ENCODE results near the gene C17orf50.

GRCh38 chr17:35801583-35802224, 41.0 kb downstream of the C17orf50 start:
- TF ChIP-seq, protein P1, sequence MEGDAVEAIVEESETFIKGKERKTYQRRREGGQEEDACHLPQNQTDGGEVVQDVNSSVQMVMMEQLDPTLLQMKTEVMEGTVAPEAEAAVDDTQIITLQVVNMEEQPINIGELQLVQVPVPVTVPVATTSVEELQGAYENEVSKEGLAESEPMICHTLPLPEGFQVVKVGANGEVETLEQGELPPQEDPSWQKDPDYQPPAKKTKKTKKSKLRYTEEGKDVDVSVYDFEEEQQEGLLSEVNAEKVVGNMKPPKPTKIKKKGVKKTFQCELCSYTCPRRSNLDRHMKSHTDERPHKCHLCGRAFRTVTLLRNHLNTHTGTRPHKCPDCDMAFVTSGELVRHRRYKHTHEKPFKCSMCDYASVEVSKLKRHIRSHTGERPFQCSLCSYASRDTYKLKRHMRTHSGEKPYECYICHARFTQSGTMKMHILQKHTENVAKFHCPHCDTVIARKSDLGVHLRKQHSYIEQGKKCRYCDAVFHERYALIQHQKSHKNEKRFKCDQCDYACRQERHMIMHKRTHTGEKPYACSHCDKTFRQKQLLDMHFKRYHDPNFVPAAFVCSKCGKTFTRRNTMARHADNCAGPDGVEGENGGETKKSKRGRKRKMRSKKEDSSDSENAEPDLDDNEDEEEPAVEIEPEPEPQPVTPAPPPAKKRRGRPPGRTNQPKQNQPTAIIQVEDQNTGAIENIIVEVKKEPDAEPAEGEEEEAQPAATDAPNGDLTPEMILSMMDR (IDR thresholded peaks at IDR 0.05): no peak
- no peak for TF ChIP-seq POLR2A (IDR thresholded peaks at IDR 0.05)

All from ovary (tissue), 3 donors.